GM12865 (cell line): Measurements from ENCODE around the gene SEMA3G.

ENCODE experiments used
- DNase-seq: peaks from one replicate; pipeline ENCODE4 v3.0.0; 2010; ENCODE audit warnings: low read depth
- H3K4me3 ChIP-seq: 2 replicates; pipeline ENCODE4 v1.5.1; 2011; ENCODE audit warnings: mild to moderate bottlenecking, low read depth, low read length, control low read depth
- TF ChIP-seq, protein P1 (sequence below): IDR thresholded peaks from 2 replicates; pipeline ENCODE4 v1.5.1; 2011; ENCODE audit warnings: low read length, control low read depth, low read depth, inconsistent platforms; ENCODE audit not compliant: insufficient read depth; ENCODE audit errors: missing control alignments

Gene SEMA3G

DNA sequence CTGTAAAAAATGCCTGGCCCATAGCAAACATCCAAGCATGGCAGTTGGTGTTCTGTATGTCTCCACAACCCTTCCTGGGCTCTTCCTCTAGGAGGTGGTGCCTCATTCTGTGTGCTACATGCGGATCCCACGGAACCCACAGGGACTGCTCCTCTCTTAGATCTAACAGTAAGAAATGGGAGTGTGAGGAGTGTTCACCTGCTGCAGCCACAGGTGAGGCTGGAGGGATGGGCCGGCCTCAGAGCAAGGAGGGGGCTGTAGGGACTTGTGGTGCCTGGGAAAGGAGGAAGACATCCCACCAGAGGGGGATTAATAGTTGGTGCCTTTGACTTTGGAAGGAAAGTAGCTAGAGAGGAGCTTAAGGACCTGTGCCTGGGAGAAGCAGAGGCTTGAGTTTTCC is 22.2 kb downstream of the SEMA3G start:
- TF ChIP-seq, protein P1, sequence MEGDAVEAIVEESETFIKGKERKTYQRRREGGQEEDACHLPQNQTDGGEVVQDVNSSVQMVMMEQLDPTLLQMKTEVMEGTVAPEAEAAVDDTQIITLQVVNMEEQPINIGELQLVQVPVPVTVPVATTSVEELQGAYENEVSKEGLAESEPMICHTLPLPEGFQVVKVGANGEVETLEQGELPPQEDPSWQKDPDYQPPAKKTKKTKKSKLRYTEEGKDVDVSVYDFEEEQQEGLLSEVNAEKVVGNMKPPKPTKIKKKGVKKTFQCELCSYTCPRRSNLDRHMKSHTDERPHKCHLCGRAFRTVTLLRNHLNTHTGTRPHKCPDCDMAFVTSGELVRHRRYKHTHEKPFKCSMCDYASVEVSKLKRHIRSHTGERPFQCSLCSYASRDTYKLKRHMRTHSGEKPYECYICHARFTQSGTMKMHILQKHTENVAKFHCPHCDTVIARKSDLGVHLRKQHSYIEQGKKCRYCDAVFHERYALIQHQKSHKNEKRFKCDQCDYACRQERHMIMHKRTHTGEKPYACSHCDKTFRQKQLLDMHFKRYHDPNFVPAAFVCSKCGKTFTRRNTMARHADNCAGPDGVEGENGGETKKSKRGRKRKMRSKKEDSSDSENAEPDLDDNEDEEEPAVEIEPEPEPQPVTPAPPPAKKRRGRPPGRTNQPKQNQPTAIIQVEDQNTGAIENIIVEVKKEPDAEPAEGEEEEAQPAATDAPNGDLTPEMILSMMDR = no peak
- no peak overlapping the region for H3K4me3 ChIP-seq
- no peak for DNase-seq

DNA sequence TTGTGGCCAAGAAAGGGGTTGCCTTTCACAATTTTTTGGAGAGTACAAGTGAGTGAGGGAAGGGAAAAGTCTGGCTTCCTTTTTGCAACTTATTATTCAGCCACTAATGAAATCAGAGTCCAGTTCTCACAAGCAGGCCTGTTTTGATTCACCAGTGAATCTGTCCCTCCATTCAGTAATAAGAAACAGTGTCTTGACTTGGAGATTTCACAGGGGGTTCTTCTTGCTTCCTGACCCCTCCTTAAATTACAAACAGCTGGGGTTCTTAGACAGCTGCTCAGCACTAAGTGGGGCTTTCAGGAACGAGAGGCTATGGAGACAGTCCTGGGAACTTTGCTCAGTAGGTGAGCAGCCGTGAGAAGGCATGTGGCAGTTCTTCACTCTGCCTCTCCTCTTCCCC is 24.5 kb downstream of the SEMA3G start:
- TF ChIP-seq, protein P1 = no peak
- DNase-seq = no peak
- H3K4me3 ChIP-seq = no peak overlapping the region

DNA sequence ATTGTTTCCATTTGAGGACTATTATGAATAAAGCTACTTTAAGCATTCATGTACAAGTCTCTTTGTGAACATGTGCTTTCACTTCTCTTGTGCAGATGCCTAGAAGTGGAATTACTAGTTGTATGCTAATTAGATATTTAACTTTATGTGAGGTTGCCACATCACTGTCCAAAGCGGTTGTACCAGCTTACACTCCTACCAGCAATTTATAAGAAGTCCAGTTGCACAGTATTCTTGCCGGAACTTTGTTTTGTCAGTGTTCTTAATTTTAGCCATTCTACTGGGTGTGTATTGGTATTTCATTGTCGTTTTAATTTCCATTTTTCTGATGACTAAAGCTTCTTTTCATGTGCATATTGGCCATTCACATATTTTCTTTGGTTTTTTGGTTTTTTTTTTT is 29.1 kb downstream of the SEMA3G start:
- DNase-seq = no peak
- H3K4me3 ChIP-seq = no peak overlapping the region
- TF ChIP-seq, protein P1 = no peak

DNA sequence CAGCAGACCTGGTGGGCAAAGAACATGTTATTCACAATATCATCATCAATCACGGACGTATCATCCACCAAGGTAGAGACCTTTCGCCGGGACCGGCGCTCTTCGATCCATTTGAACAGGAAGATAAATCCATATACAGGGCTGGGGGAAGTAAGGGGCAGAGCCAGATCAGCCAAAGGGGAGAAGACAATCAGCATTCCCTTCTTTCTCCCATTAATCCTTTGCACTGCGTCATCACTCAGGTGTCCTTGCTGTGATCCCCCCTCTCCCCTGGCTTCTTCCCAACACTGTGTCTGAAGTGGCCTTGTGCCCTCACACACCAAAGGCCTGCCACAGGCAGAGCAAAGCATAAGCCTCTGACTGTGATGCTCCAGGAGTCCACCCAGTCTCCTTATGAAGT is 36.4 kb downstream of the SEMA3G start:
- TF ChIP-seq, protein P1 = no peak
- no peak for DNase-seq
- no peak overlapping the region; the same call in 1 of the 2 replicates for H3K4me3 ChIP-seq

DNA sequence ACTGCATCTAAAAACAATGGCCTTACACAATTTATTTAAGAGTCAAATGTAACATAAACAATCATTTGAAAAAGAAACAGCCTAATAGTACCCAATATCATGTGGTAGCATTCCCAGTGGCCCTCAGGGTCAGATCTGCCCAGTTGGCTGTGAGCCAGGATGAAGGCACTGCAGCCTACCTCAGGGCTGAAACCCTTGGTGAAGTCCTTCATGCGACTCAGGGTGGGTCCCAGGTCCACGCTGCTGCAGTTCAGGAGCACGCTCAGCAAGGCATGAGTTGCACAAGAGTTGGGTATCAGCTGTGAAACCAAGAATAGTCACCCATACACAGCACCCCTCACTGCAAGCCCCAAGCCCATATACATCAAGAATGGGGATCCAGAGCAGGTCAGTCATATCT is 37.1 kb downstream of the SEMA3G start:
- TF ChIP-seq, protein P1 = no peak

DNA sequence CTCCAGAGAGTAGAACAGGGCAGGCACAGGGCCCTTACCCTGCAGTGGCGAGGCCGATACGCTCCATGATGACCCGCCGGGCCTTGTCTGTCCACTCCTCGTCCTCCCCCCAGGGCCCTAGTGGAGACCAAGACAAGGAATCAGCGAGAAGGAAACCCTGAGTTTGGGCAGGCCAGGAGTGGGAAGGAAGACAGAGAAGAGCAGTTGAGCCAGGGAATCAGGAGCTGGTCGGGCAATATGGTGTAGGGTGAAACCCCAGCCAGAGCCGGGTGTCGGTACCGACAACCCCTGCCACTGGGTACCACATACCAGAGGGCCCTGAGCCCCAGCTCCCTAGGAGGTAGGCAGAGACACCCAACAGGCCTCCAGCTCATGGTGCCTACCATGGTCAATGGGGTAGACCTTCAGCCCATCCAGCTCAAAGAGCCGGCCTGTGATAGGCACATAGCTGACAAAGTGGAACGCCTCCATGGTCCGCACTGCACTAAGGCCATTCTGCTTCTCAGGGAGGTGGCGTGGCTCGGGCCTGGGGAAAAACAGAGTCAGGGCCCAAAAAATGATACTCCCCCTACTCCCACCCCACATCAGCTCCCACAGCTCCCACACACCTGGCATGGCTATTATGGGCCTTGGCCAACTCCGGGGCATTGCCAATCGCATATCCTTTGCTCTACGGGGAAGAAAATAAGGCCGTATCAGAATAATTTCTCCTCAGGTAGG is 38.0 kb downstream of the SEMA3G start:
- DNase-seq = no peak
- TF ChIP-seq, protein P1 = no peak
- H3K4me3 ChIP-seq = no peak overlapping the region

More for the DNA sequence above, 37.1 kb downstream of the SEMA3G start:
- no peak overlapping the region for H3K4me3 ChIP-seq
- DNase-seq = no peak

DNA sequence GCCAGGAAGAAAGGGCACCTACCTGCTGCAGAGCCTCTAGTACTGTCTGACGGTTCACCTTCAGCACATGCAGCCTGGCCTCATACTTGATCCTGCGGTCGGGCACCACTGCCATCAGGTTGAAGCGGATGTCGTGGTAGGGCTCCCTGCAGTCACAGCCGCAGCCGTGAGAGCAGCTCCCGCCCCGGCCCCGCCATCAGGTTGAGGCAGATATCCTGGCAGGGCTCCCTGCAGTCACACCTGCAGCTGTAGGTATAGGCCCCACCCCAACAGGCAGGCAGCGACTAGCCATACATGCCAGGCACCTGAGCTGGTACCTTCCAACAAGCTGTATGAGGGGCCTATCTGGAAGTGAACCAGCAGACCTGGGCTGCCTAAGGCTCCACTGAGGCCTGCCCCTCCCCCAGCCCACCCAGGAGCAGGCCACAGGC is 38.7 kb downstream of the SEMA3G start:
- TF ChIP-seq, protein P1 = no peak
- no peak overlapping the region for H3K4me3 ChIP-seq
- no peak for DNase-seq
